Thyroid gland (tissue), 4 donors: ENCODE results near the gene EPC1.
A peak's percentile ranks its signal among the peaks of the same experiment; 100 is the strongest.

Experiments
- CTCF ChIP-seq, 6 experiments: fragments of 200-600 bp in 3 of 6; fragments of 450-650 bp in 3 of 6; sonication (generic) in 3 of 6; IDR thresholded peaks; one replicate each; pipeline ENCODE4 v1.5.1; 2016 to 2019; ENCODE audit warnings: antibody characterized with exemption in 6 of 6, mild to moderate bottlenecking in 2 of 6, inconsistent platforms in 1 of 6, moderate library complexity in 1 of 6
- POLR2A ChIP-seq, 2 donors: fragments of 450-650 bp; IDR thresholded peaks; one replicate each; pipeline ENCODE4 v1.6.1; 2017; ENCODE audit warnings: antibody characterized with exemption in 2 of 2, mild to moderate bottlenecking in 2 of 2, moderate library complexity in 1 of 2

GRCh38 chr10:32379318-32379949 lies 32.5 kb upstream of the EPC1 start:
- peak in 1 of 2 donors; percentile 30 for TF ChIP-seq POLR2A (IDR thresholded peaks at IDR 0.05)
- TF ChIP-seq CTCF (IDR thresholded peaks at IDR 0.05) = no peak
